Inflammatory macrophage treated with lipopolysaccharide for 4 hours (primary cell): ENCODE measurements around the gene GABARAP.
"Not testable (repeated sequence)": the region's sequence is repeated elsewhere in the genome, so short reads cannot be mapped to it uniquely, and the experiment has no call there.

Experiments
- DNase-seq: peaks from one replicate; pipeline ENCODE4 v3.0.0-alpha.2; 2020

The GABARAP gene

GRCh38 chr17:7260651-7261378, 18.6 kb upstream of the GABARAP start:
- no peak for DNase-seq

GRCh38 chr17:7260151-7260550, 17.9 kb upstream of the GABARAP start:
- no peak for DNase-seq

- DNase-seq, result no peak
Measured at GRCh38 chr17:7259555-7259889, 17.3 kb upstream of the GABARAP start.

- DNase-seq, result peak; percentile 92
Measured at GRCh38 chr17:7258731-7259554, 16.7 kb upstream of the GABARAP start.

- no peak for DNase-seq
Measured at GRCh38 chr17:7256766-7257456, 14.7 kb upstream of the GABARAP start.

- DNase-seq, result no peak
Measured at GRCh38 chr17:7254511-7254910, 12.3 kb upstream of the GABARAP start.

- DNase-seq, result no peak
Measured at GRCh38 chr17:7253082-7253481, 10.8 kb upstream of the GABARAP start.

GRCh38 chr17:7252176-7253043, 10.2 kb upstream of the GABARAP start, which contains the start of gene ELP5:
Gene ELP5, plus strand, starts transcription at chr17:7252215. Its CDS starts 336 bp downstream, at chr17:7252551.
- peak; percentile 92 for DNase-seq

GRCh38 chr17:7251661-7252175, 9.5 kb upstream of the GABARAP start, which contains the start of gene CTDNEP1:
Gene CTDNEP1, minus strand, starts transcription at chr17:7251734. Its CDS starts 438 bp downstream, at chr17:7251296.
- DNase-seq, result peak; percentile 100

GRCh38 chr17:7250695-7251627, 8.7 kb upstream of the GABARAP start:
- DNase-seq, result peak; percentile 41

GRCh38 chr17:7249830-7250229, 7.6 kb upstream of the GABARAP start:
- peak; percentile 28 for DNase-seq

GRCh38 chr17:7249214-7249613, 7.0 kb upstream of the GABARAP start:
- DNase-seq, result no peak

- no peak for DNase-seq
Measured at GRCh38 chr17:7248796-7249195, 6.5 kb upstream of the GABARAP start.

GRCh38 chr17:7246779-7247178, 4.5 kb upstream of the GABARAP start:
- no peak for DNase-seq

- DNase-seq, result not testable (repeated sequence)
Measured at GRCh38 chr17:7243838-7244237, 1.6 kb upstream of the GABARAP start.

- DNase-seq, result no peak
Measured at GRCh38 chr17:7243453-7243729, 1.1 kb upstream of the GABARAP start.

- DNase-seq, result peak; percentile 94
Measured at GRCh38 chr17:7242717-7243452, 636 bp upstream of the GABARAP start.

- peak; percentile 31 for DNase-seq
Measured at GRCh38 chr17:7241090-7241733, 1.0 kb downstream of the GABARAP start.

GRCh38 chr17:7240375-7240774, 1.9 kb downstream of the GABARAP start:
- DNase-seq, result peak; percentile 86
